Measurements from ENCODE around the gene GNB1. TPM values are rescaled to one million over a fixed set of nuclear protein-coding genes. Genes with fewer than 3 reads are reported as not detected.
A peak's percentile ranks its signal among the peaks of the same experiment; 100 is the strongest.

The GNB1 gene
- total RNA-seq, 1 experiment from 2014 or later, result 611 TPM

GRCh38 chr1:1853593-1854257, 37.2 kb downstream of the GNB1 start:
- no peaks in the 10 kb centered on the region for H3K9me3 ChIP-seq (ENCODE audit: low read depth, low read length, poor library complexity, severe bottlenecking)
- no peak for DNase-seq (ENCODE audit: low spot score)
- ChIA-PET POLR2A (ENCODE audit: low non-redundant PET) (no interaction called here), CTCF (no interaction called here)
- intact Hi-C loops (cut with micrococcal nuclease; ENCODE audit: unreplicated experiment), result no loop called here
- no peak overlapping the region for H3K4me3 ChIP-seq (ENCODE audit: low read depth, low read length, poor library complexity, severe bottlenecking)
- H3K36me3 ChIP-seq (ENCODE audit: insufficient read depth, low read length, poor library complexity, severe bottlenecking), result no peaks in the 10 kb centered on the region
- H3K27me3 ChIP-seq (replicated peaks; ENCODE audit: insufficient read depth, low read depth, low read length, poor library complexity), result no peaks in the 10 kb centered on the region
- peaks cover 24% of the 10 kb centered on the region for H3K4me1 ChIP-seq (ENCODE audit: insufficient read depth, low read length, poor library complexity, severe bottlenecking)
- H3K27ac ChIP-seq (ENCODE audit: low read depth, low read length, poor library complexity, severe bottlenecking), result peak overlapping the region; percentile 16
- BruUV-seq (replicated peaks), result no TSS peak
- no peak for TF ChIP-seq CTCF (conservative IDR thresholded peaks at IDR 0.05; ENCODE audit: low read depth, low read length)
- no peak for TF ChIP-seq EZH2 (IDR thresholded peaks at IDR 0.05; ENCODE audit: borderline replicate concordance, low read depth, low read length, poor library complexity, severe bottlenecking)

- intact Hi-C loops (cut with micrococcal nuclease; ENCODE audit: unreplicated experiment), result no loop called here
- peaks cover 23% of the 10 kb centered on the region for H3K4me1 ChIP-seq (ENCODE audit: insufficient read depth, low read length, poor library complexity, severe bottlenecking)
- peak overlapping the region; percentile 16 for H3K27ac ChIP-seq (ENCODE audit: low read depth, low read length, poor library complexity, severe bottlenecking)
- H3K27me3 ChIP-seq (replicated peaks; ENCODE audit: insufficient read depth, low read depth, low read length, poor library complexity), result no peaks in the 10 kb centered on the region
- ChIA-PET CTCF (interaction anchor here (1.0 kb wide), 1 partner anchor 9 kb away, joined by 3 read pairs; no protein-coding TSS in a partner anchor), POLR2A (ENCODE audit: low non-redundant PET) (no interaction called here)
- no peak overlapping the region for H3K4me3 ChIP-seq (ENCODE audit: low read depth, low read length, poor library complexity, severe bottlenecking)
- no peaks in the 10 kb centered on the region for H3K9me3 ChIP-seq (ENCODE audit: low read depth, low read length, poor library complexity, severe bottlenecking)
- TF ChIP-seq EZH2 (IDR thresholded peaks at IDR 0.05; ENCODE audit: borderline replicate concordance, low read depth, low read length, poor library complexity, severe bottlenecking), result no peak
- no peak for TF ChIP-seq CTCF (conservative IDR thresholded peaks at IDR 0.05; ENCODE audit: low read depth, low read length)
- H3K36me3 ChIP-seq (ENCODE audit: insufficient read depth, low read length, poor library complexity, severe bottlenecking), result no peaks in the 10 kb centered on the region
- DNase-seq (ENCODE audit: low spot score), result no peak
- BruUV-seq (replicated peaks), result no TSS peak
These were observed 38.1 kb downstream of the GNB1 start for GRCh38 chr1:1852619-1853414.

- Histone ChIP-seq H3K27ac (ENCODE audit: low read depth, low read length, poor library complexity, severe bottlenecking) (peak overlapping the region; percentile 61), H3K36me3 (ENCODE audit: insufficient read depth, low read length, poor library complexity, severe bottlenecking) (no peaks in the 10 kb centered on the region), H3K4me3 (ENCODE audit: low read depth, low read length, poor library complexity, severe bottlenecking) (no peak overlapping the region), H3K9me3 (ENCODE audit: low read depth, low read length, poor library complexity, severe bottlenecking) (no peaks in the 10 kb centered on the region), H3K4me1 (ENCODE audit: insufficient read depth, low read length, poor library complexity, severe bottlenecking) (peaks cover 41% of the 10 kb centered on the region), H3K27me3 (replicated peaks; ENCODE audit: insufficient read depth, low read depth, low read length, poor library complexity) (no peaks in the 10 kb centered on the region)
- BruUV-seq (replicated peaks), result no TSS peak
- TF ChIP-seq EZH2 (IDR thresholded peaks at IDR 0.05; ENCODE audit: borderline replicate concordance, low read depth, low read length, poor library complexity, severe bottlenecking) (no peak), CTCF (conservative IDR thresholded peaks at IDR 0.05; ENCODE audit: low read depth, low read length) (no peak)
- ChIA-PET POLR2A (ENCODE audit: low non-redundant PET) (no interaction called here), CTCF (no interaction called here)
- DNase-seq (ENCODE audit: low spot score), result no peak
- intact Hi-C loops (cut with micrococcal nuclease; ENCODE audit: unreplicated experiment), result no loop called here
These were observed 43.0 kb downstream of the GNB1 start for GRCh38 chr1:1847890-1848289.
